PC-3 (cell line): Measurements from ENCODE around the gene TSNAX. TPM values are rescaled to one million over a fixed set of nuclear protein-coding genes. Genes with fewer than 3 reads are reported as not detected.
A peak's percentile ranks its signal among the peaks of the same experiment; 100 is the strongest.

Experiments used
- ATAC-seq: fragments of 200-7000 bp; cut with Tn5 transposase; 2 replicates; pipeline ENCODE4 v1.9.1; 2020; ENCODE audit warnings: mild to moderate bottlenecking, moderate library complexity
- BruUV-seq: library from RNA; stranded (reverse); fragments of 400-500 nt; replicated peaks from 2 replicates; lab custom pipeline; 2021; lab: Mats Ljungman, UMichigan
- CTCF ChIA-PET: fragments of 300-600 bp; sonication (Branson Sonifier 250); formaldehyde crosslinking; loops from one replicate; lab custom pipeline; 2022; ENCODE audit warnings: antibody characterized with exemption; lab: Charles Lee
- POLR2A ChIA-PET: fragments of 300-600 bp; sonication (Branson Sonifier 250); formaldehyde crosslinking; loops from one replicate; lab custom pipeline; 2022; ENCODE audit warnings: antibody characterized with exemption; ENCODE audit not compliant: unreplicated experiment; lab: Charles Lee
- DNase-seq: peaks from one replicate; pipeline ENCODE4 v3.0.0-alpha.2; 2015
- H2AFZ ChIP-seq: fragments of 300-600 bp; sonication (generic); 2 replicates; pipeline ENCODE4 v1.6.0; 2016; ENCODE audit warnings: antibody characterized with exemption, low read length
- H3F3A ChIP-seq: fragments of 300-600 bp; sonication (generic); one replicate; pipeline ENCODE4 v1.6.0; 2017; ENCODE audit warnings: antibody characterized with exemption, low read length, control low read depth, mild to moderate bottlenecking; ENCODE audit not compliant: unreplicated experiment
- H3K27ac ChIP-seq: fragments of 300-600 bp; sonication (generic); 2 replicates; pipeline ENCODE4 v1.5.1; 2016; ENCODE audit warnings: mild to moderate bottlenecking, low read length
- H3K27me3 ChIP-seq: fragments of 300-600 bp; sonication (generic); 2 replicates; pipeline ENCODE4 v1.6.1; 2016; ENCODE audit warnings: low read length, mixed read lengths
- H3K36me3 ChIP-seq: fragments of 300-600 bp; sonication (generic); 2 replicates; pipeline ENCODE4 v1.6.1; 2016; ENCODE audit warnings: low read depth, mixed run types, low read length, mixed read lengths
- H3K4me1 ChIP-seq: fragments of 300-600 bp; sonication (generic); 2 replicates; pipeline ENCODE4 v1.5.1; 2016; ENCODE audit warnings: low read length; ENCODE audit not compliant: insufficient read depth
- H3K4me2 ChIP-seq: fragments of 300-600 bp; sonication (generic); 2 replicates; pipeline ENCODE4 v1.6.0; 2016; ENCODE audit warnings: low read length
- H3K4me3 ChIP-seq: fragments of 300-600 bp; sonication (generic); 2 replicates; pipeline ENCODE4 v1.5.1; 2016; ENCODE audit warnings: mild to moderate bottlenecking, low read length, mixed read lengths
- H3K79me2 ChIP-seq: fragments of 300-600 bp; sonication (generic); 2 replicates; pipeline ENCODE4 v1.6.1; 2017; ENCODE audit warnings: low read length, mixed read lengths
- H3K9ac ChIP-seq: fragments of 300-600 bp; sonication (generic); 2 replicates; pipeline ENCODE4 v1.6.0; 2016; ENCODE audit warnings: mild to moderate bottlenecking, low read length
- H3K9me2 ChIP-seq: fragments of 300-600 bp; sonication (generic); replicated peaks from 2 replicates; pipeline ENCODE4 v1.6.1; 2016; ENCODE audit warnings: mixed run types, low read length, mixed read lengths
- H3K9me3 ChIP-seq: fragments of 300-600 bp; sonication (generic); 2 replicates; pipeline ENCODE4 v1.6.1; 2016; ENCODE audit warnings: low read length, mixed read lengths
- H4K20me1 ChIP-seq: fragments of 300-600 bp; sonication (generic); 2 replicates; pipeline ENCODE4 v1.6.1; 2016; ENCODE audit warnings: low read length, mixed read lengths
- EZH2 ChIP-seq: fragments of 300-600 bp; sonication (generic); IDR thresholded peaks from one replicate; pipeline ENCODE4 v1.6.1; 2017; ENCODE audit warnings: antibody characterized with exemption, mild to moderate bottlenecking, low read length; ENCODE audit not compliant: unreplicated experiment
- EZH2phosphoT487 ChIP-seq: fragments of 300-600 bp; sonication (generic); IDR thresholded peaks from 2 replicates; pipeline ENCODE4 v1.6.1; 2018; ENCODE audit warnings: mild to moderate bottlenecking, antibody characterized with exemption, low read length, borderline replicate concordance
- intact Hi-C: fragments of 100-400 bp; cut with micrococcal nuclease; formaldehyde crosslinking; loops from 2 replicates; pipeline ENCODE4 v1.9.0; 2023
- total RNA-seq: library from RNA; depleted of rRNA; stranded (reverse); fragments of >200 nt; gene quantifications from 2 replicates; pipeline ENCODE4 v1.2.3, GENCODE V29; 2014
- TF ChIP-seq, protein P1 (sequence below): fragments of 300-600 bp; sonication (generic); conservative IDR thresholded peaks from 2 replicates; pipeline ENCODE4 v1.5.1; 2017; ENCODE audit warnings: antibody characterized with exemption, low read depth, mild to moderate bottlenecking, low read length

Gene TSNAX
- total RNA-seq, 1 experiment from 2014 or later = 33.1 TPM

DNA sequence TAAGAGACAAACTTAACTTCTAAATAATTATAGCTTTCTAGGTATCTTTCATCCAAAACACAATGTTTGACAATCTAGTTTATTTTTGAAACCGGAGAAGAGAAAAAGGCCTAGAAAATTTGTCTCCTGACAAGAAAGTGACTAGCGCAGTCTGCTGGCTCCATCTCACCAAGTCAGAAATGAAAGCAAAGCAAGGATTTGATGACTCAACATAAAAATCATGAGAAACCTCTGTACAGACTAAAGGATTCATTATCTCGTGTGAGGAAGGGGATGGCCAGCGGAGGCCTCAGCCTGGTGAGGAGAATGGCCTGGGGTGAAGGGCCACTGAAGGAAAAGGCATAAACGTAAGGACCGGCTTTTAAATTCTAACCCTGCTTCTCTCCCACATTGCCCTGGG is 20.0 kb upstream of the TSNAX start:
- POLR2A ChIA-PET = interaction anchor here (0.6 kb wide), 1 partner anchor 195 kb away, joined by 3 read pairs; no protein-coding TSS in a partner anchor
- ATAC-seq (no peak), DNase-seq (no peak)
- H3K4me3 ChIP-seq = no peak overlapping the region
- H3F3A ChIP-seq = no peaks in the 10 kb centered on the region
- H4K20me1 ChIP-seq = no peaks in the 10 kb centered on the region
- no peak overlapping the region for H2AFZ ChIP-seq
- H3K4me2 ChIP-seq = no peak overlapping the region
- peak overlapping the region; percentile 16 for H3K27ac ChIP-seq
- H3K27me3 ChIP-seq = no peaks in the 10 kb centered on the region
- no peak for TF ChIP-seq EZH2phosphoT487
- TF ChIP-seq, protein P1, sequence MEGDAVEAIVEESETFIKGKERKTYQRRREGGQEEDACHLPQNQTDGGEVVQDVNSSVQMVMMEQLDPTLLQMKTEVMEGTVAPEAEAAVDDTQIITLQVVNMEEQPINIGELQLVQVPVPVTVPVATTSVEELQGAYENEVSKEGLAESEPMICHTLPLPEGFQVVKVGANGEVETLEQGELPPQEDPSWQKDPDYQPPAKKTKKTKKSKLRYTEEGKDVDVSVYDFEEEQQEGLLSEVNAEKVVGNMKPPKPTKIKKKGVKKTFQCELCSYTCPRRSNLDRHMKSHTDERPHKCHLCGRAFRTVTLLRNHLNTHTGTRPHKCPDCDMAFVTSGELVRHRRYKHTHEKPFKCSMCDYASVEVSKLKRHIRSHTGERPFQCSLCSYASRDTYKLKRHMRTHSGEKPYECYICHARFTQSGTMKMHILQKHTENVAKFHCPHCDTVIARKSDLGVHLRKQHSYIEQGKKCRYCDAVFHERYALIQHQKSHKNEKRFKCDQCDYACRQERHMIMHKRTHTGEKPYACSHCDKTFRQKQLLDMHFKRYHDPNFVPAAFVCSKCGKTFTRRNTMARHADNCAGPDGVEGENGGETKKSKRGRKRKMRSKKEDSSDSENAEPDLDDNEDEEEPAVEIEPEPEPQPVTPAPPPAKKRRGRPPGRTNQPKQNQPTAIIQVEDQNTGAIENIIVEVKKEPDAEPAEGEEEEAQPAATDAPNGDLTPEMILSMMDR = no peak
- TF ChIP-seq EZH2 = no peak
- CTCF ChIA-PET = no interaction called here
- no peaks in the 10 kb centered on the region for H3K9me2 ChIP-seq
- no peaks in the 10 kb centered on the region for H3K79me2 ChIP-seq
- H3K36me3 ChIP-seq = no peaks in the 10 kb centered on the region
- no peaks in the 10 kb centered on the region for H3K9me3 ChIP-seq
- no peak overlapping the region for H3K9ac ChIP-seq
- intact Hi-C loops = no loop called here
- H3K4me1 ChIP-seq = peaks cover 24% of the 10 kb centered on the region
- BruUV-seq = no TSS peak

- CTCF ChIA-PET = no interaction called here
- no peak overlapping the region for H3K4me2 ChIP-seq
- no peaks in the 10 kb centered on the region for H3F3A ChIP-seq
- peaks cover 24% of the 10 kb centered on the region for H3K4me1 ChIP-seq
- TF ChIP-seq EZH2phosphoT487 = no peak
- TF ChIP-seq, protein P1 = no peak
- no peak for TF ChIP-seq EZH2
- no peaks in the 10 kb centered on the region for H3K9me3 ChIP-seq
- ATAC-seq = no peak
- H3K27me3 ChIP-seq = no peaks in the 10 kb centered on the region
- no peaks in the 10 kb centered on the region for H3K36me3 ChIP-seq
- intact Hi-C loops = no loop called here
- H4K20me1 ChIP-seq = no peaks in the 10 kb centered on the region
- H3K9ac ChIP-seq = no peak overlapping the region
- no peaks in the 10 kb centered on the region for H3K9me2 ChIP-seq
- POLR2A ChIA-PET = no interaction called here
- H2AFZ ChIP-seq = no peak overlapping the region
- no TSS peak for BruUV-seq
- H3K79me2 ChIP-seq = no peaks in the 10 kb centered on the region
- no peak overlapping the region for H3K27ac ChIP-seq
- no peak for DNase-seq
- H3K4me3 ChIP-seq = no peak overlapping the region
These were observed 19.5 kb upstream of the TSNAX start for GRCh38 chr1:231508941-231509340.

DNA sequence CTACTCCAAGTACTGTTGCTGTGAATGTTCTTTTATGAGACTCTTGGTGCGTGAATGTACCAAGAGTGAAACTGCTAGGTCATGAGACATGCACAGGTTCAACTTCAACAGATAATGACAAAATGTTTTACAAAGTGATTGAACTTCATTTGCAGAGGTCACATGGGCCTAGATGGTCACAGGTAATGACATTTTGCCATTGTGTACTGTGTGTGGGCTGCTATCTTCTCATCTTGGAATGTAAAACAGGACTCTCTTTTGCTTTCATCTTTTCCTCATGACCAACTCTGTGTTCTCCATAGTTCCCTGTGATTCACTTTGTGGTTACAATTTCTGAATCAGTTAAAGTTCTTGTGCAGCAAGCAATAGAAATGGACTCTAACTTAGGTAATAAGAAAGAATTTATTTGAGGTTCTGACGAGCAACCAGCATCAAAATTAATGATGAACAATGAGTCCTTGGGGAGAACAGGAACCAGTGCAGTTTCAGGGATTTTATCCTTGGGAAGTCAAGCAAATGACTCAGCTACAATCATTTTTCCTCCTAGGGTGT is 16.2 kb upstream of the TSNAX start:
- H4K20me1 ChIP-seq = no peaks in the 10 kb centered on the region
- ChIA-PET POLR2A (no interaction called here), CTCF (no interaction called here)
- TF ChIP-seq, protein P1 = no peak
- TF ChIP-seq EZH2 = no peak
- no peak for TF ChIP-seq EZH2phosphoT487
- DNase-seq = peak; percentile 83
- no TSS peak for BruUV-seq
- peaks cover 24% of the 10 kb centered on the region for H3K4me1 ChIP-seq
- intact Hi-C loops = no loop called here
- H3K79me2 ChIP-seq = no peaks in the 10 kb centered on the region
- no peaks in the 10 kb centered on the region for H3F3A ChIP-seq
- H3K4me2 ChIP-seq = peak overlapping the region; percentile 38
- peak overlapping the region; percentile 97 for H3K27ac ChIP-seq
- peak overlapping the region; percentile 5; the same call in 1 of the 2 replicates for H3K4me3 ChIP-seq
- H3K9ac ChIP-seq = peak overlapping the region; percentile 78
- no peaks in the 10 kb centered on the region for H3K9me3 ChIP-seq
- peak; percentile 74 for ATAC-seq
- no peaks in the 10 kb centered on the region for H3K36me3 ChIP-seq
- 0 out of 2 replicates have a peak overlapping the region, but pooled peaks have one; percentile 10 for H2AFZ ChIP-seq
- H3K27me3 ChIP-seq = no peaks in the 10 kb centered on the region
- H3K9me2 ChIP-seq = no peaks in the 10 kb centered on the region
